Upper lobe of left lung (tissue), 4 donors: ENCODE results near the gene NRROS.

Experiments
- EP300 ChIP-seq, 4 donors: sonication (generic); formaldehyde crosslinking; IDR thresholded peaks; one replicate each; pipeline ENCODE4 v1.5.1; 2017; ENCODE audit warnings: antibody characterized with exemption in 4 of 4, control low read depth in 2 of 4
- TF ChIP-seq, protein P1 (sequence below), 6 experiments: fragments of 450-650 bp in 4 of 6; fragments of 200-600 bp in 2 of 6; sonication (generic) in 2 of 6; IDR thresholded peaks; one replicate each; pipeline ENCODE4 v1.5.1; 2016 to 2019; ENCODE audit warnings: antibody characterized with exemption in 6 of 6

DNA sequence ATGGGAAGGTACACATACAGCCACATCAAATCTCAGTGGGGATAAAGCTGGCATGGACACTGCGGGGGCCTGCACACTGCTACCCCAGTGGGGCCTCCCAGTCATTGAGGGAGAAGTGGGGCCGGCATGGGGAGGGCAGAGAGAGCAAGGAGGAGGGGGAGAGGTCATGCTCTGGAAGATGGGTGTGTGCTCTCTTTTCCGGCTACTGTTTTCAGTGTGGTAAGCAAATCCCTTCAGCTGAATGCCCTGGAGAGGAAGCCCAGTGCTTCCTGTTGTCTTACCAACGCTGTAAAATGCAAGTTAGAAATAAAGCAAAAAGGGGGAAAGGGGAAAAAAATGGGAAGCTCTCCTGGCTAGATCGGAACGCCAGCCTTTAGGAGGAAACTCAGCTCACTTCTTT, 30.8 kb downstream of the NRROS start:
- TF ChIP-seq, protein P1, sequence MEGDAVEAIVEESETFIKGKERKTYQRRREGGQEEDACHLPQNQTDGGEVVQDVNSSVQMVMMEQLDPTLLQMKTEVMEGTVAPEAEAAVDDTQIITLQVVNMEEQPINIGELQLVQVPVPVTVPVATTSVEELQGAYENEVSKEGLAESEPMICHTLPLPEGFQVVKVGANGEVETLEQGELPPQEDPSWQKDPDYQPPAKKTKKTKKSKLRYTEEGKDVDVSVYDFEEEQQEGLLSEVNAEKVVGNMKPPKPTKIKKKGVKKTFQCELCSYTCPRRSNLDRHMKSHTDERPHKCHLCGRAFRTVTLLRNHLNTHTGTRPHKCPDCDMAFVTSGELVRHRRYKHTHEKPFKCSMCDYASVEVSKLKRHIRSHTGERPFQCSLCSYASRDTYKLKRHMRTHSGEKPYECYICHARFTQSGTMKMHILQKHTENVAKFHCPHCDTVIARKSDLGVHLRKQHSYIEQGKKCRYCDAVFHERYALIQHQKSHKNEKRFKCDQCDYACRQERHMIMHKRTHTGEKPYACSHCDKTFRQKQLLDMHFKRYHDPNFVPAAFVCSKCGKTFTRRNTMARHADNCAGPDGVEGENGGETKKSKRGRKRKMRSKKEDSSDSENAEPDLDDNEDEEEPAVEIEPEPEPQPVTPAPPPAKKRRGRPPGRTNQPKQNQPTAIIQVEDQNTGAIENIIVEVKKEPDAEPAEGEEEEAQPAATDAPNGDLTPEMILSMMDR (IDR thresholded peaks at IDR 0.05), result peak in 1 of 6 experiments; percentile 7
- TF ChIP-seq EP300 (IDR thresholded peaks at IDR 0.05), result no peak
